DMS 273 treated with DMSO at 0.1 percent for 48 hours (cell line): ENCODE results near the gene SPCS2.
"Not testable (repeated sequence)": the region's sequence is repeated elsewhere in the genome, so short reads cannot be mapped to it uniquely, and the experiment has no call there.

ENCODE experiments used
- DNase-seq: peaks from one replicate; lab custom pipeline; 2025; lab: John Stamatoyannopoulos, UW

The SPCS2 gene

GRCh38 chr11:75002516-75002915, 53.5 kb downstream of the SPCS2 start:
- DNase-seq, result no peak

- no peak for DNase-seq
These were observed 55.1 kb downstream of the SPCS2 start for GRCh38 chr11:75004215-75004614.

GRCh38 chr11:75011357-75011756, 62.3 kb downstream of the SPCS2 start:
- DNase-seq, result no peak

GRCh38 chr11:75011872-75012271, 62.8 kb downstream of the SPCS2 start:
- DNase-seq, result no peak

GRCh38 chr11:75013051-75013450, 64.0 kb downstream of the SPCS2 start:
- DNase-seq, result no peak

GRCh38 chr11:75014129-75014528, 65.1 kb downstream of the SPCS2 start:
- DNase-seq, result no peak

- not testable (repeated sequence) for DNase-seq
These were observed 70.1 kb downstream of the SPCS2 start for GRCh38 chr11:75019200-75019599.

GRCh38 chr11:75020328-75020727, 71.3 kb downstream of the SPCS2 start:
- not testable (repeated sequence) for DNase-seq

- no peak for DNase-seq
These were observed 73.2 kb downstream of the SPCS2 start for GRCh38 chr11:75022296-75022695.

GRCh38 chr11:75022759-75023396, 73.8 kb downstream of the SPCS2 start:
- DNase-seq, result no peak

- DNase-seq, result no peak
These were observed 74.5 kb downstream of the SPCS2 start for GRCh38 chr11:75023446-75024067.

- DNase-seq, result no peak
These were observed 75.0 kb downstream of the SPCS2 start for GRCh38 chr11:75024068-75024449.

GRCh38 chr11:75024764-75025211, 75.7 kb downstream of the SPCS2 start:
- DNase-seq, result no peak

- no peak for DNase-seq
These were observed 76.5 kb downstream of the SPCS2 start for GRCh38 chr11:75025561-75025960.

- DNase-seq, result no peak
These were observed 79.3 kb downstream of the SPCS2 start for GRCh38 chr11:75028321-75028720.
